Kidney (tissue), 14 donors: ENCODE results near the gene RPTOR. TPM values are rescaled to one million over a fixed set of nuclear protein-coding genes. Genes with fewer than 3 reads are reported as not detected.

ENCODE experiments used
- DNase-seq, 5 donors: peaks; one replicate each; pipeline ENCODE4 v3.0.0-alpha.2; 2013 to 2020
- FAIRE-seq: peaks from 2 replicates; lab custom pipeline; 2012; peaks lifted over from hg19 to GRCh38; lab: Jason Lieb, UNC
- H3K27ac ChIP-seq, 2 donors: one replicate each; pipeline ENCODE4 v1.7.0; 2013; ENCODE audit warnings: low read depth in 2 of 2, low read length in 2 of 2, inconsistent platforms in 1 of 2
- H3K27me3 ChIP-seq: one replicate; pipeline ENCODE4 v1.7.1; 2013; ENCODE audit warnings: low read length, inconsistent platforms; ENCODE audit not compliant: control insufficient read depth, insufficient read depth
- H3K36me3 ChIP-seq, 3 donors: one replicate each; pipeline versions ENCODE4 v1.7.0 to v1.7.1; 2013; ENCODE audit warnings: low read length in 3 of 3, control low read depth in 1 of 3, inconsistent platforms in 1 of 3; ENCODE audit not compliant: insufficient read depth in 3 of 3, control insufficient read depth in 2 of 3
- H3K4me1 ChIP-seq, 3 donors: one replicate each; pipeline versions ENCODE4 v1.7.0 to v1.7.1; 2013; ENCODE audit warnings: low read length in 3 of 3, inconsistent platforms in 1 of 3, low read depth in 1 of 3; ENCODE audit not compliant: control insufficient read depth in 2 of 3, insufficient read depth in 2 of 3
- H3K4me3 ChIP-seq, 3 donors: one replicate each; pipeline versions ENCODE4 v1.7.0 to v1.8.1; 2013; ENCODE audit warnings: low read length in 3 of 3, control low read depth in 1 of 3, inconsistent platforms in 1 of 3
- H3K9ac ChIP-seq, 3 donors: one replicate each; pipeline versions ENCODE4 v1.7.0 to v1.7.1; 2013; ENCODE audit warnings: low read length in 3 of 3, control low read depth in 1 of 3, inconsistent platforms in 1 of 3
- H3K9me3 ChIP-seq, 3 donors: one replicate each; pipeline versions ENCODE4 v1.7.0 to v1.7.1; 2013; ENCODE audit warnings: low read length in 3 of 3, control low read depth in 1 of 3, inconsistent platforms in 1 of 3; ENCODE audit not compliant: control insufficient read depth in 2 of 3, insufficient read depth in 1 of 3
- CTCF ChIP-seq: IDR thresholded peaks from 3 replicates; pipeline ENCODE4 v1.5.1; 2012; ENCODE audit warnings: mild to moderate bottlenecking, moderate library complexity, borderline replicate concordance; ENCODE audit not compliant: insufficient read depth; ENCODE audit errors: extremely low read depth
- intact Hi-C: fragments of 100-400 bp; cut with DNase I; formaldehyde crosslinking; loops from one replicate; pipeline ENCODE4 v1.11.1; 2022
- polyA plus RNA-seq: library from polyadenylated mRNA; stranded (reverse); fragments of 350-450 nt; fragmentation: Illumina TruSeq; extraction: RNeasy Lipid Tissue Mini Kit (QIAGEN cat#74804); gene quantifications from one replicate; pipeline ENCODE4 v1.2.3, GENCODE V29; 2014; ENCODE audit warnings: low read depth, low replicate concordance; ENCODE audit not compliant: insufficient read depth
- total RNA-seq: library from RNA; stranded (reverse); fragmentation: NEBNext Ultra II Directional; extraction: Animal tissue kit (Norgen Biotek cat#: 25700); gene quantifications from one replicate; pipeline ENCODE4 v1.2.1, GENCODE V29; 2021
- donor health status: control.
- donor health status: control.
- donor health status: control.
- donor health status: control.
- donor health status: control.
- donor health status: DM: yes; HTN: yes; CAD: no.
- donor health status: Normal renal cell carcinoma (clear cell type).

Gene RPTOR
- total and polyA plus RNA-seq, 2 donors from 2014 or later, result 5.5 to 37.6 TPM

- intact Hi-C loops, result no loop called here
Measured at GRCh38 chr17:80992948-80993624, 448.4 kb downstream of the RPTOR start.

GRCh38 chr17:80995131-80995530 lies 450.5 kb downstream of the RPTOR start:
- Histone ChIP-seq H3K36me3 (peaks cover 0 to 24% (median 7%) of the 10 kb centered on the region in 3 donors), H3K4me1 (peaks cover 0 to 17% (median 0%) of the 10 kb centered on the region in 3 donors), H3K9me3 (no peaks in the 10 kb centered on the region), H3K4me3 (no peak overlapping the region), H3K27me3 (no peaks in the 10 kb centered on the region), H3K27ac (no peak overlapping the region), H3K9ac (no peak overlapping the region)
- FAIRE-seq (no peak), DNase-seq (peak in 1 of 5 donors; percentile 69)
- intact Hi-C loops, result no loop called here
- TF ChIP-seq CTCF, result no peak

More at GRCh38 chr17:80992948-80993624, 448.4 kb downstream of the RPTOR start:
- H3K9me3 ChIP-seq, result no peaks in the 10 kb centered on the region
- TF ChIP-seq CTCF, result no peak
- H3K27me3 ChIP-seq, result no peaks in the 10 kb centered on the region
- H3K9ac ChIP-seq, result peak overlapping the region in 2 of 3 donors; percentile 32 to 67
- peak overlapping the region in 2 of 3 donors; percentile 58 to 79 for H3K4me3 ChIP-seq
- H3K4me1 ChIP-seq, result peaks cover 0 to 23% (median 3%) of the 10 kb centered on the region in 3 donors
- peaks cover 0 to 17% (median 7%) of the 10 kb centered on the region in 3 donors for H3K36me3 ChIP-seq
- FAIRE-seq (no peak), DNase-seq (peak in 1 of 5 donors; percentile 69)
- H3K27ac ChIP-seq, result no peak overlapping the region

GRCh38 chr17:80996422-80997305 lies 452.0 kb downstream of the RPTOR start:
- Histone ChIP-seq H3K4me3 (no peak overlapping the region), H3K9ac (no peak overlapping the region), H3K27me3 (no peaks in the 10 kb centered on the region), H3K36me3 (peaks cover 0 to 24% (median 7%) of the 10 kb centered on the region in 3 donors), H3K9me3 (no peaks in the 10 kb centered on the region), H3K4me1 (peaks cover 0 to 17% (median 0%) of the 10 kb centered on the region in 3 donors), H3K27ac (no peak overlapping the region)
- DNase-seq (peak in 1 of 5 donors; percentile 70), FAIRE-seq (no peak)
- intact Hi-C loops, result no loop called here
- no peak for TF ChIP-seq CTCF
